Cardiac fibroblast (primary cell): ENCODE measurements around the gene OLA1.
A peak's percentile ranks its signal among the peaks of the same experiment; 100 is the strongest.

Experiments used
- DNase-seq, 2 donors: peaks; one replicate each; pipeline versions ENCODE4 v3.0.0 to v3.0.0-alpha.2; 2010; ENCODE audit warnings: low read depth in 2 of 2
- H3K4me3 ChIP-seq, 2 donors: replicated peaks in 1 of 2; 1 replicate in 1 of 2; 2 replicates in 1 of 2; pipeline ENCODE4 v1.5.1; 2011; ENCODE audit warnings: low read depth in 2 of 2, low read length in 2 of 2, mild to moderate bottlenecking in 2 of 2, moderate library complexity in 1 of 2
- TF ChIP-seq, protein P1 (sequence below): IDR thresholded peaks from one replicate; pipeline ENCODE4 v1.5.1; 2011; ENCODE audit warnings: low read depth, mild to moderate bottlenecking, low read length, inconsistent platforms

Gene OLA1

DNA sequence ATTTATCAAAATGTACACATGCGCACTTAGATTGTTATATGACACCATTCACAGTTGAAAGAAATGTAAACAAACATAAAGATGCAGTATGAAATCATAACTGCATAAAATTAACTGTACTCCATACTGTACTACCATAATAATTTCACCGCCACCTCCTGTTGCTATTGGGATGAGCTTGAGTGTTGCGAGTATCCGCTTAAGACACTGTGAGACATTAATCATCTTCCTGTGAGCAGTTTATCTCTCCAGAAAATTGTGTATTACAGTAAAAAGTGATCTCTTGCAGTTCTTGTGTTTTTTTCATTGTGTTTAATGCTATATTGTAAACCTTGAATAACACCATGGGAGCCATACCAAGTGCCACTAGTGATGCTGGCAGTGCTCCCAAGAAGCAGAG lies 46.1 kb downstream of the OLA1 start:
- no peak overlapping the region for H3K4me3 ChIP-seq
- DNase-seq = no peak
- TF ChIP-seq, protein P1, sequence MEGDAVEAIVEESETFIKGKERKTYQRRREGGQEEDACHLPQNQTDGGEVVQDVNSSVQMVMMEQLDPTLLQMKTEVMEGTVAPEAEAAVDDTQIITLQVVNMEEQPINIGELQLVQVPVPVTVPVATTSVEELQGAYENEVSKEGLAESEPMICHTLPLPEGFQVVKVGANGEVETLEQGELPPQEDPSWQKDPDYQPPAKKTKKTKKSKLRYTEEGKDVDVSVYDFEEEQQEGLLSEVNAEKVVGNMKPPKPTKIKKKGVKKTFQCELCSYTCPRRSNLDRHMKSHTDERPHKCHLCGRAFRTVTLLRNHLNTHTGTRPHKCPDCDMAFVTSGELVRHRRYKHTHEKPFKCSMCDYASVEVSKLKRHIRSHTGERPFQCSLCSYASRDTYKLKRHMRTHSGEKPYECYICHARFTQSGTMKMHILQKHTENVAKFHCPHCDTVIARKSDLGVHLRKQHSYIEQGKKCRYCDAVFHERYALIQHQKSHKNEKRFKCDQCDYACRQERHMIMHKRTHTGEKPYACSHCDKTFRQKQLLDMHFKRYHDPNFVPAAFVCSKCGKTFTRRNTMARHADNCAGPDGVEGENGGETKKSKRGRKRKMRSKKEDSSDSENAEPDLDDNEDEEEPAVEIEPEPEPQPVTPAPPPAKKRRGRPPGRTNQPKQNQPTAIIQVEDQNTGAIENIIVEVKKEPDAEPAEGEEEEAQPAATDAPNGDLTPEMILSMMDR = no peak

- no peak overlapping the region for H3K4me3 ChIP-seq
- no peak for DNase-seq
- TF ChIP-seq, protein P1 = no peak
These were observed 49.3 kb downstream of the OLA1 start for GRCh38 chr2:174198846-174199564.

GRCh38 chr2:174195253-174195652 lies 53.1 kb downstream of the OLA1 start:
- H3K4me3 ChIP-seq = no peak overlapping the region
- TF ChIP-seq, protein P1 = no peak
- peak in 1 of 2 donors; percentile 16 for DNase-seq

- TF ChIP-seq, protein P1 = no peak
- no peak overlapping the region for H3K4me3 ChIP-seq
- DNase-seq = no peak
These were observed 54.6 kb downstream of the OLA1 start for GRCh38 chr2:174193737-174194136.

DNA sequence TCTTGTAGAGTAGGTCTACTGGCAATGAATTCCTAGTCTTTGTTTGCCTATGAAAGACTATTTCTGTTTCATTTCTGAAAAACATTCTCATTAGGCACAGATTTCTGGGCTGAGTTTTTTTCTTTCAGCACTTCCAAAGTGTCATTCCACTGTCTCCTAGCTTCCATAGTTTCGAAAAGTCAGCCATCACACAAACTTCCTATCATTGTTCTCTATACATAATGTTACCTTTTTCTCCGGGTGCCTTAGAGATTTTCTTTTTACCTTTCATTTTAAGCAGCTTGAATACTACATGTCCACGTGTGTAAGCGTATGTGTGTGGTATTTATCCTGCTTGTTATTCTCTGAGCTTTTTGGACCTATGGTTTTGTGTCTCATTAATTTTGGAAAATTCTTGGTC lies 55.7 kb downstream of the OLA1 start:
- TF ChIP-seq, protein P1 = no peak
- H3K4me3 ChIP-seq = no peak overlapping the region
- DNase-seq = no peak

DNA sequence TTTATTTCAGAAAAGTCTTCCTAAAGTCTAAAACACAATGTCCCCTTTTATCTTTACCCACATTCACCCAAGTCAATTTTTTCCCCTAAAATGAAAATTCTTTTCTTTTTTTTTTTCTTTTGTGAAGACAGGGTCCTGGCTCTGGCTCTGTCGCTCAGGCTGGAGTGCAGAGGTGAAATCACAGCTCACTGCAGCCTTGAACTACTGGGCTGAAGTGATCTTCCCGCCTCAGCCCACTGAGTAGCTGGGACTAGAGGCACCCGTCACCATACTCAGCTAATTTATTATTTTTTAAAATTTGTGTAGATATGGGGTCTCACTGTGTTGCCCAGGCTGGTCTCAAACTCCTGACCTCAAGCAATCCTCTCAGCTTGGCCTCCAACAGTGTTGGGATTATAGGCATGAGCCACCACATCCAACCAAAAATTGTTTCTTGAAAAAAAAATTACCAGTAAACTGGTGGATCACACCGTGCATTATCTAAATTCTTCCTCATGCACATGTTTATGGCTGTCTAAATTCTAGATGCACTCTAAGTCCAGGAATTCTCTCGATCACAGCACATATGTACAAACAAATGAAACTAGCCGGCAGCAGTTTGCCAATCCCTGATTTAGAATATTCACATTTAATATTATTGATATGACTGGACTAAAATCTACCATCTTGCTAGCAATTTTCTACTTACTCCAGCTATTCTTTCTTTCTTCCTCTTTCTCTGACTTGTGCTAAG lies 56.8 kb downstream of the OLA1 start:
- TF ChIP-seq, protein P1 = no peak
- no peak for DNase-seq
- H3K4me3 ChIP-seq = no peak overlapping the region

DNA sequence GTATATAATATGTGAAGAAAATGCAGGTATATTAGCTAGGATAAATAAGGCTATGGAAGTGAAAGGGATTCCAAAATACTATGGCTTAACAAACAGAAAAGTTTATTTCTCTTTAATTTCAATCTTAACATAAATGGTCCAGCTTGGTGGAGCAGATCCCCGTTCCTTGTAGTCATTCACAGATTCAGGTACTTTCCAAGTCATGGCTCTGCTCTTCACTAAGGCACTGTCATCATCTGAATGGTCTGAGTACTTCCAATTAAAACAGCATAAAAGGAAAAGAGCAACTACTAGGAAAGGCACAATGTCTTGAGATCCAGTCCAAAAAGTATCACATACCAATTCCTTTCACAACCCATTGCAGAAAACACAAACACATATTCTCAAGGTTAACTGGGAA lies 63.4 kb downstream of the OLA1 start:
- TF ChIP-seq, protein P1 = no peak
- no peak for DNase-seq
- no peak overlapping the region for H3K4me3 ChIP-seq
